HG03521 (cell line): ENCODE data around the gene C1QTNF12.

Experiments
- ATAC-seq: cut with Tn5 transposase; IDR thresholded peaks from one replicate; pipeline ENCODE4 v1.9.1; 2021; ENCODE audit warnings: mild to moderate bottlenecking, moderate library complexity; ENCODE audit not compliant: unreplicated experiment

C1QTNF12 gene

DNA sequence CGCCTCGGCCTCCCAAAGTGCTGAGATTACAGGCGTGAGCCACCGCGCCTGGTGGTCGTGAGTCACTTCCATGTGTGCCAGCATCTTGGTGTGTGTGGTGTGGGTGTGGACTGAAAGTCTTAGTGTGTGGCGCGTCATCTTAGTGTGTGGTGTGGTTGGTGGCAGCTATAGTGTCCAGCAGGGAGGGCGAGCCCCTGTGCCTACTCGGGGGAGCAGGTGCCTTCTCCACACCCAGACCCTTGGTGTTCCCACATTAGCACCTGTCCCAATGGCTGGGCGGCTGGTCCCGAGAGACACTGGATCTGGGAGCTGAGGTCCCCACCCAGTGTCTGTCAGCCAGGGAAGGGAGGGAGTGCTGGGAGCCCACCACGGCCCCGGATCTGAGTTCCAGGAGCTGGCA lies 36.5 kb upstream of the C1QTNF12 start:
- no peak for ATAC-seq

DNA sequence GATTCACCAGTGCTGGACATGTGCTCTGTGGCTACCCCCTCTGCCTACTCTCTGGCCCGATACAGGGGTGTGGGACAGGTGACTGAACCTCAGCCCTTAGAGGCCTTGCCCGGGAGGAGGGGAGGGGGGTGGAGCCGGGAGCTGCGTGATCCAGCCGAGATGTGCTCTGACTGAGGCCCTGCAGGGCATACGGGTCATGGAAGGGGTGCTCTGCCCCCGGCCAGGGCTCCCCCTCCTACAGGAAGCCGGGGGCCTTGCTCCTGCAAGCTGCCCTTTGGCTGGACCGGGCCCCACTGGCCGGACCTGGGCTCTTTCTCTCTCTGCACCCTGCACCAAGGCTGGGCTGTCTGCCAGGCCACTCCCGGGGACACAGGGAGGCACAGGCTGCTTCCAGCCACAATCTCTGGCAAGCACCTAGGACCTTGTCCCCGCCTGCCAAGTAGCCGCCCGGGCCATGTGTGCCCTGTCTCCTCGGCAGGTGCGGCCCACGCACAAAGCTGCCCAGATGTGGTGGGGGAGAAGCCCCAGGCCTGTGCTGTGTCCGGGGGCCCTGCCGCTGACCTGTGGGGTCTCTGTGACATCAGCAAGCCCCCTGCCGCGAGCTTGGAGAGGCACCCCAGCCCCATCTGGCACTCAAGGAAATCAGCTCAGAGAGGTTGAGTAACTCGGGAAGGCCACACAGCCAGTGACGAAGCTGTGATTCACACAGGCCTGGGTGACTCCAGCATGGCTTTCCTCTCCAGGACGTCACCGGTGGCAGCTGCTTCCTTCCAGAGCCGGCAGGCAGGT lies 35.2 kb upstream of the C1QTNF12 start:
- no peak for ATAC-seq

GRCh38 chr1:1280782-1281481 lies 34.4 kb upstream of the C1QTNF12 start:
- ATAC-seq = no peak

DNA sequence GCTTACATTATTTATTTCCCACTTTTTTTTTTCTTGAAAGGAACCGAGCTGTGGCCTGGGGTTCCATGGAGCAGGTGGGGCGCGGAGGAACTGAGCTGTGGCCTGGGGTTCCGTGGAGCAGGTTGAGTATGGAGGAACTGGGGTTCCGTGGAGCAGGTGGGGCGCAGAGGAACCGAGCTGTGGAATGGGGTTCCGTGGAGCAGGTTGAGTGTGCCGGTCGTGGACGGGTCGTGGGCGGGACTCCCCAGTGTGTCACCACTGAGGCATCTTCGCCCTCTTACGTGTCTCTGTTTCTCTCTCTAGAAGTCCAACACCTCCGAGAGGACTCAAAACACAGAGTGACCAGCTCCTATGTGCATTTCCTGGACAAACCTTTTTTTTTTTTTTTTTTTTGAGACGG lies 32.5 kb upstream of the C1QTNF12 start:
- ATAC-seq = no peak

DNA sequence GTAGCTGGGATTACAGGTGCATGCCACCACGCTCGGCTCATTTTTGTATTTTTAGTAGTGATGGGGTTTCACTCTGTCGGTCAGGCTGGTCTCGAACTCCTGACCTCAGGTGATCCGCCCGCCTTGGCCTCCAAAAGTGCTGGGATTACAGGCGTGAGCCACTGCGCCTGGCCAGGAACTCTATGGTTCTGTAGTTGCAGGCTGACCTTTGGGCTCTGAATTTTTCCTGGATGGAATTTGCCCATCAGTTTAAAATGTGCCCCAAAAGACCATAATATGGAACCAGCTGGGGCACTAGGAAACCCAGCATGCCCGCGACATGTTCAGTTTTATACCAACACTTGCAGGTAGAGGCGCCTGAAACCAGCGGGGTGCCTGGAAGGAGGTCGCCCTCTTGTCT lies 32.1 kb upstream of the C1QTNF12 start:
- ATAC-seq = no peak

GRCh38 chr1:1275836-1276235 lies 29.3 kb upstream of the C1QTNF12 start:
- no peak for ATAC-seq

DNA sequence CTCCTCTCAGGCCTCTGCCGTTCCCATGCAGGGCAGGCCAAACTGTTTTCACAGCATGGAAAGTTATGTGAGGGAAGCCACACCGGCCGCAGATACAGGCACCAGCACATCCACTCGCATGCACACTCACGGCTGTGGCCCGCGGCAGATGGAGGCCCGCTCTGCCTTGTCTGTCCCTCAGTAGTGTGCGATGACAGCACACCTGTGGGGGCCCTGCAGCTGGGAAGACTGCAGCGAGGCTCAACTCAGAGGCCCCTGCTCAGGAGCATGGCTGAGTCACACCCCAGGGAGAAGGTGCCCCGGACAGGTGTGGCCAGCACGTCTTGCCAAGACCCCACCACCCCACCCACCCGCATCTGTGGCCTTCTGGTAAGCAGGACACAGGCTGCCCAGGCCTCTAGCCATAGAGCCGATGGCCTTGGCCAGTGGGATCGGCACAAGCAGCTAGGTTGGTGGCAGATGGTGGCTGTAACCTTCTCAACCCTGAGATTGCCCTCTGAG lies 28.5 kb upstream of the C1QTNF12 start:
- no peak for ATAC-seq

DNA sequence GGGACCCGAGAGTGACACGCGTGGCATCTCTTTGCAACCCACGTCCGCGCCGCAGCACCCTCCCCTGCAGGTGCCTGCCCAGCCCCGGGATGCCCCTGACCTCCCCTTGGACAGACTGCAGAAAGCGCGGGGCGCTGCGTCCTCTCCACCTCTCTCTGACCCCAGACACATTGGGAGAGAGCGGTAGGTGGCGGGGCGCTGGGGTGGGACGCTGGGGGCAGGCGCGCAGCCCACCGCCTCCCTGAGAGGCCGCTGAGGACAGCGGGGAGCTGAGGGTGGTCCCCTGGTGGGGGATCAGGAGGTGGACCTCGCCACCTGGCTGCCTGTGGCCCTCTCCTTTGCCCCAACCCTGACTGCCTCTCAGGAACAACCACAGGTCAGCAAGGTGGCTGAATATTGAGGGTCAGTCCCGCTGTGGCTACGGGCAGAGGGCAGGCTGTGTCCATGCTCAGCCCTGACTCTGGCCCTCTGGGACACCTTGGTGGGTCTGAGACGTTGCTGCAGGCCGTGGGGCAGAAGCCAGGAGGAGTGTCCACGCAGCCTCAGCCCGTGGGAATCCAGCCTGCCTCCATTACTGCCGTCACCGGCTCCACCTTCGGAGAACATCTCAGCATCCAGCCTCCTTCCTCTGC lies 27.9 kb upstream of the C1QTNF12 start:
- no peak for ATAC-seq

DNA sequence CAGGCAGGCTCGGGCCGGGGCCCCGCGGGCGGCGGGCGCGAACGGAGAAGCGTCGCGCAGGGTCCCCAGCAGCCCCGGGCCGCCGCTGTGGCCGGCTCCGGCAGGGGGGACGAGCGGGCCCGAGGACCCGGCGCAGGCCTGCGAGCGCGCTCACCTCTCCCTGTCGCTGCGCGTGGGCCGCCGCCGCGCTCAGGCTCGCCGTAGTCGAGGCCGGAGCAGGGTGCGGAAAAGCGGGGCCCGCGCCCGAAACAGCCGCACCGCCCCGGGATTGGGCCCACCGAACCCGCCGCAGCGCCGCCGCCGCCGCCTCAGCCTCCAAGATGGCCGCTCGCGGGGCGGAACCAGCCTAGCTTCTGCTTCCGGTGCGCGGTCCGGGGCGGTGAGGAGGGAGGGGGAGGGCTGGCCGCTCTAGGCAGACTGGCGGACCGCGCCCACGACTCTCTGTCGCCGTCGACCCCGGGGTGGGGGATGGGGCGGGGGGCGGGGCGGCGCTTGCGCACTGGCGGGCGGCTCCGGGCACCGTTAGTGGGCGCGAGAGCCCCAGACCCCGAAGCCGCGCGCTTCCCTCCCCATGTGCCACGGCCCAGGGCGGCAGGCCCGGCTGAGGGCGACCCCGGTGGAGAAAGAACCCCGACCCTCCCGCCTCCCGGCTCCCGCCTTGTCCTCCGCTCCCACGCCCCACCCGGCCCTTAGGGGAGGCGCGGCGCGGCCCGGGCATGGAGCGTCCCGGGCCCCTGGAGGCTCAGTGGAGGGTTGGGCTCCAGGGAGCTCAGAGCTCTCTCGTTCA lies 27.2 kb upstream of the C1QTNF12 start, which contains the start of gene UBE2J2:
UBE2J2 (minus strand) TSS at position 343 of the 787 bp plus-strand sequence. CDS start 5,862 bp downstream, outside the sequence.
- ATAC-seq = peak; percentile 87

DNA sequence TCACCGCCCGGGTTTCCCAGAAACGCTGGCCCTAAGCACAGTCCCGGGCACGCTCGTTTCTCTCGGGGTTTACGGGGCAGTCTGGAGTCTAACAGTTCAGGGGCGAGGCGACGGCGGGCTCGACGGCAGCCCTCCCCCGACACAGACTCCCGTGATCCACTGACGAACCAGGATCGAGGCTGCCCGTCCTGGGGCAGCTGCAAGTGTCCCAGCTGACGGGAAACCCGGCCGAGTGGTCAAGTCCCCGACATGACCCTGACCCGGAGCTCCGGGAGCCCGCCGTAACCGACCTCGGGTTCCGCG lies 26.6 kb upstream of the C1QTNF12 start:
- ATAC-seq = peak; percentile 15

GRCh38 chr1:1272341-1273208 lies 26.1 kb upstream of the C1QTNF12 start:
- ATAC-seq = no peak

- ATAC-seq = no peak
Measured at GRCh38 chr1:1270813-1271212, 24.3 kb upstream of the C1QTNF12 start.

DNA sequence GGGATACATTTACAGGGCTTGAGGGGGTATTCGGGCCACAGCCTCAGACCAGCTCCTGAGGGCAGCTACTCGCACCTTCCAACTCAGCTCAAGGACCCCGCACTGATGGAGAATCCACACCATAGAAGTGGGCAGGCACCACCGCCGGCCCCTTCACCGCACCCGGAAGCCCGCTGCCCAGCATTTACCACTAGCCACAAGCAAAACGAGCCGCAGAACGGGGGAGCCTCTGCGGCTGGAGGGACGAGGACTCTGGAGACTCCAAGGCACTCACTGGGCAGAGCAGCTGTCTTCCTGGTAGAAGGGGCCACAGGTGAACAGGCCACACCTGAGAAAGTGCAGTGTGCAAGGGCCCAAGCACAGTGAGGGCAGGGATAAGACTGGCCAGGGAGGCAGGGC lies 21.8 kb upstream of the C1QTNF12 start:
- no peak for ATAC-seq

DNA sequence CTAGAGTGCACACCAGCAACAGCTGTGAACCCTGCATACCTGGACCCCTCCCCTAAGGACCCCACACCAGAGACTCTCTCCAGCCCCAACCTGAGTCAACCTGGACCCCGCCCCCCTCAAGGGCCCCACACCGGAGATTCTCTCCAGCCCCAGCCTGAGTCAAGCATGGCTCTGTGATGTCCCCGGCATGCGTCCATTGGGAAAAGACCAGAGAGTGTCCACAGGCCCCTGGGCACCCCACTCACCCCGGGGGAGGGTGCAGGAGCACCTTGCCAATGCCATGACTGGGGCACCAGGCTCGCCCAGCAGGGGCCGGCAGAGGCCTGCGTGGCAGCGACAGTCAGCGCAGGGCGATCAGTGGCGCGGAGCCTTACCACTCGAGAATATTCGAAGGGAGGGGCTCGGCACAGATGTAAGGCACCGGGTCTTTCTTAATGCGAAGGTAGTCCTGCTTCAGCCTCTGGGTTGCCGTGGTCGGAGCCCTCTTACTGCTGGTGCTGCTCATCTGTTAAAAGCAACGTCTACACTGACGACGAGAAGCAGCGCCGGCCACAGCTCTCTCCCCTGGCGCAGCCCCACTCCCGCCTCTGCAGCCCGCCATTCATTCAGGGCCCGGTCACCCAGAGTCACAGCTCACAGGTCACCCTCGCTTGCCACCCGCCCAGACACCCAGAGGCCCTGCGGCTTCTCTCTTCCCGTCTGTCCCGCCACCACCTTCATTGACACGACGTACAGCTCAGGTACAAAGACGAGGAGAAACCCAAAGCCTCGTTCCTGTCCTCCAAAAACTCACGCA lies 21.2 kb upstream of the C1QTNF12 start:
- ATAC-seq = no peak

GRCh38 chr1:1264868-1265272 lies 18.3 kb upstream of the C1QTNF12 start:
- ATAC-seq = no peak

GRCh38 chr1:1264026-1264425 lies 17.5 kb upstream of the C1QTNF12 start:
- no peak for ATAC-seq

GRCh38 chr1:1262758-1263157 lies 16.2 kb upstream of the C1QTNF12 start:
- ATAC-seq = no peak

DNA sequence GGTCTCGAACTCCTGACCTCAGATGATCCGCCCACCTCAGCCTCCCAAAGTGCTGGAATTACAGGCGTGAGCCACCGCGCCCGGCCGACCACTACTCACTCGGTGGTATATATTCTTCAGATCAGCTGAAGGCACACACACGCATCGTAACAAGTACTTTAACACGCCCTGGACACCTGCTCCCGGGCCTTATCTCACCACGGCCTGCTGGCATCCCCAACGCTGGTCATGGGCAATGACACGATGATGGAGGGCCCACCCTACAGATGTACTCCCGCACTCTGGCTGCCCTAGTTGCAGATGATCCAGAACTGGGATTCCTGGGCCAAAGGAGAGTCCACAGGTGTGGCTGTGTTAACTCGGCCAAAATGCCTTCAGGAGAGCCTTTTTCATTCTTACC lies 15.5 kb upstream of the C1QTNF12 start:
- no peak for ATAC-seq

DNA sequence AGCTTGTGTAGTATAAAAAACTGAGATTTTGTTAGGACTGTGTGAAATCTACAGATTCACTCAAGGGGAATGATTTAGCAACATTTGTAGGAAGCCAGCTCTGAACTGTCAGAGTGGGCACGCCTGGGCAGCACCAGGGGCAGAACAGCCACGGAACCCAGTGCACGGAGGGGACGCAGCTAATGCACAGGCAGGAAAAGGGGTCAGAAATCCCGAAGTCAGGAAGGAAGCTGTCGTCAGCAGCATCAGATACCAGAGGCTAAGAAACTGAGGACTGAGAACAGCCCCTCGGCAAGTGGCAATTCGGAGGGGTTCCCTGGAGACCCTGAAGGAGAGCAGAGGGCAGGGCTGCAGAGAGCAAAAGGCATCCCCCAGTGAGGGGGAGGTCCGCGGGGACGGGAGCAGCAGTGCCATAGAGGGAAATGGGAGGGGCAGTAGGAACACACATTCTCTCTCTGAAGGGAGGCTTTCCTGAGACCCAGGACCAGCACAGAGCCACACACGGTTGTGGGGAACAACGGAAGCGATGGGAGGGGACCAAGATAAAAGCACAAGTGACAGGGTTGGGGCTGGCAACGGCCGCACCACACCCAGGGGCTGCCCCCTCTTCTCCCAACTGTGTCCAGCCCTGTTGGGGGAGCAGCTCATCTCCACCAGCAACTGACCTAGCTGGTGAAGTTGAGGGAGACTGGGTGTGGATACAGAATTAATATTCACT lies 14.5 kb upstream of the C1QTNF12 start:
- no peak for ATAC-seq
